Frontal cortex (tissue), 4 donors: ENCODE measurements around the gene GTF2H2. TPM values are rescaled to one million over a fixed set of nuclear protein-coding genes. Genes with fewer than 3 reads are reported as not detected.
"Not testable (repeated sequence)": the region's sequence is repeated elsewhere in the genome, so short reads cannot be mapped to it uniquely, and the experiment has no call there.

Experiments used
- DNase-seq, 2 donors: peaks; one replicate each; pipeline ENCODE4 v3.0.0; 2012; ENCODE audit warnings: low spot score in 2 of 2
- FAIRE-seq: peaks from 2 replicates; lab custom pipeline; 2012; peaks lifted over from hg19 to GRCh38; lab: Jason Lieb, UNC
- total RNA-seq: library from RNA; depleted of rRNA; stranded (reverse); fragments of >200 nt; gene quantifications from one replicate; pipeline ENCODE4 v1.2.3, GENCODE V29; 2014
- donor health status: control.
- donor health status: control.
- donor health status: control.

GTF2H2 gene
- total RNA-seq, 1 donor from 2014 or later, result 34.2 TPM

GRCh38 chr5:71018376-71019005 is 49.0 kb downstream of the GTF2H2 start:
- DNase-seq, FAIRE-seq: not testable (repeated sequence)

- DNase-seq (no peak), FAIRE-seq (no peak)
Observed at GRCh38 chr5:71014176-71014575, 53.3 kb downstream of the GTF2H2 start.

- FAIRE-seq (no peak), DNase-seq (no peak)
Observed at GRCh38 chr5:71013575-71013974, 53.9 kb downstream of the GTF2H2 start.

- DNase-seq (no peak), FAIRE-seq (no peak)
Observed at GRCh38 chr5:71011194-71011792, 56.2 kb downstream of the GTF2H2 start.

- not testable (repeated sequence) for FAIRE-seq, DNase-seq
Observed at GRCh38 chr5:71006983-71007382, 60.5 kb downstream of the GTF2H2 start.

Other genes with a start within 250 kb of the GTF2H2 start
- 26.1 TPM for gene SERF1A, start 167.0 kb downstream of the GTF2H2 start, total RNA-seq
- gene SMN1, start 142.6 kb downstream of the GTF2H2 start, total RNA-seq, result 46.5 TPM
- gene NAIP, start 42.3 kb downstream of the GTF2H2 start, total RNA-seq, result 20.4 TPM